ENCODE results near the gene C10orf95.

- TF ChIP-seq CTCF (IDR thresholded peaks at IDR 0.05) = peak; percentile 85 to 93 (median 91)
- peak in 1 of 2 donors; percentile 28 for TF ChIP-seq POLR2A (IDR thresholded peaks at IDR 0.05)
- peak; percentile 52 to 77 (median 68) for TF ChIP-seq POLR2AphosphoS5 (IDR thresholded peaks at IDR 0.05)
These were observed 28.7 kb downstream of the C10orf95 start for GRCh38 chr10:102422545-102423129.

All from sigmoid colon (tissue), 4 donors.